Measurements from ENCODE around the gene BCAN. TPM values are rescaled to one million over a fixed set of nuclear protein-coding genes. Genes with fewer than 3 reads are reported as not detected.
A peak's percentile ranks its signal among the peaks of the same experiment; 100 is the strongest.

The BCAN gene
- total RNA-seq, 4 donors from 2014 or later: not detected

- no peak for TF ChIP-seq CTCF (IDR thresholded peaks at IDR 0.05)
- H3K27ac ChIP-seq: peak overlapping the region in 3 of 4 donors; percentile 74 to 85 (median 80)
- WGBS, 2 donors: 13 to 28% methylated on average over 5 of the region's 5 CpGs
- H3K4me1 ChIP-seq: peaks cover 0 to 15% (median 0%) of the 10 kb centered on the region in 3 donors
- H3K36me3 ChIP-seq: no peaks in the 10 kb centered on the region
- peak overlapping the region in 1 of 4 donors; percentile 26 for H3K4me3 ChIP-seq
- no peak for DNase-seq
- peaks cover 0 to 79% (median 0%) of the 10 kb centered on the region in 4 donors for H3K27me3 ChIP-seq
- H3K9me3 ChIP-seq: no peaks in the 10 kb centered on the region
- intact Hi-C loops (cut with DNase I): loop anchor here (10.0 kb wide), 1 partner anchor 232 kb away; no protein-coding TSS in a partner anchor
Measured at GRCh38 chr1:156616463-156616862, 25.5 kb upstream of the BCAN start.

GRCh38 chr1:156618853-156619581, 22.9 kb upstream of the BCAN start, which contains the start of gene HAPLN2:
TSS of gene HAPLN2 (plus strand) at chr1:156619415. CDS start at chr1:156623491, 4,076 bp downstream.
- no peaks in the 10 kb centered on the region for H3K36me3 ChIP-seq
- peaks cover 4 to 88% (median 8%) of the 10 kb centered on the region in 4 donors for H3K27me3 ChIP-seq
- H3K27ac ChIP-seq: no peak within 1 kb of the TSS
- no peak for DNase-seq
- intact Hi-C loops (cut with DNase I): loop anchor here (10.0 kb wide), 1 partner anchor 234 kb away; no protein-coding TSS in a partner anchor
- 9 to 10% methylated on average over 6 to 7 of the region's 7 CpGs for WGBS, 2 donors
- TF ChIP-seq CTCF (IDR thresholded peaks at IDR 0.05): peak in 3 of 6 experiments; percentile 12 to 27 (median 17)
- TF ChIP-seq POLR2A (IDR thresholded peaks at IDR 0.05): no peak
- peaks cover 4 to 20% (median 5%) of the 10 kb centered on the region in 3 donors for H3K4me1 ChIP-seq
- H3K4me3 ChIP-seq: no peak within 1 kb of the TSS
- no peaks in the 10 kb centered on the region for H3K9me3 ChIP-seq

DNA sequence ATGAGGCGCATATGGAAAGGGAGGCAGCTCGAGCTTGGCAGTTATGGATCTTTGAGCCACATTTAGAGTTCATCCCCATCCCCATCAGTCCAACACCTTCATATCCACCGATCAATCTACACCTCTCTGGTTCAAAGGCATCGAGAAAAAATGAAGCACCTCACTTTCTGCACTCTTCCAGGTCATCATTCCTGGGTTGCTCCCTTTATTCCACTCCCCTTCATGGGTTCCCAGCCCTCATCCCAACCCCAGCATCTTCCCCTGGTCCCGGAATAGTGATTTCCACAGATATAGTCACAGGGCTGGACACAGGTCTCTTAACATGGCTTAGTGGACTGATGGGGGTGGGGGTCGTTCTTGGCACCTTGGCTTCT, 22.3 kb upstream of the BCAN start:
- peaks cover 9 to 26% (median 10%) of the 10 kb centered on the region in 3 donors for H3K4me1 ChIP-seq
- H3K27me3 ChIP-seq: peaks cover 6 to 94% (median 13%) of the 10 kb centered on the region in 4 donors
- intact Hi-C loops (cut with DNase I): loop anchor here (10.0 kb wide), 1 partner anchor 235 kb away; no protein-coding TSS in a partner anchor
- H3K9me3 ChIP-seq: no peaks in the 10 kb centered on the region
- DNase-seq: no peak
- TF ChIP-seq POLR2A (IDR thresholded peaks at IDR 0.05): no peak
- TF ChIP-seq CTCF (IDR thresholded peaks at IDR 0.05): no peak
- WGBS, 2 donors: 18 to 29% methylated on average over 4 to 6 of the region's 6 CpGs
- H3K4me3 ChIP-seq: no peak overlapping the region
- no peak overlapping the region for H3K27ac ChIP-seq
- no peaks in the 10 kb centered on the region for H3K36me3 ChIP-seq

DNA sequence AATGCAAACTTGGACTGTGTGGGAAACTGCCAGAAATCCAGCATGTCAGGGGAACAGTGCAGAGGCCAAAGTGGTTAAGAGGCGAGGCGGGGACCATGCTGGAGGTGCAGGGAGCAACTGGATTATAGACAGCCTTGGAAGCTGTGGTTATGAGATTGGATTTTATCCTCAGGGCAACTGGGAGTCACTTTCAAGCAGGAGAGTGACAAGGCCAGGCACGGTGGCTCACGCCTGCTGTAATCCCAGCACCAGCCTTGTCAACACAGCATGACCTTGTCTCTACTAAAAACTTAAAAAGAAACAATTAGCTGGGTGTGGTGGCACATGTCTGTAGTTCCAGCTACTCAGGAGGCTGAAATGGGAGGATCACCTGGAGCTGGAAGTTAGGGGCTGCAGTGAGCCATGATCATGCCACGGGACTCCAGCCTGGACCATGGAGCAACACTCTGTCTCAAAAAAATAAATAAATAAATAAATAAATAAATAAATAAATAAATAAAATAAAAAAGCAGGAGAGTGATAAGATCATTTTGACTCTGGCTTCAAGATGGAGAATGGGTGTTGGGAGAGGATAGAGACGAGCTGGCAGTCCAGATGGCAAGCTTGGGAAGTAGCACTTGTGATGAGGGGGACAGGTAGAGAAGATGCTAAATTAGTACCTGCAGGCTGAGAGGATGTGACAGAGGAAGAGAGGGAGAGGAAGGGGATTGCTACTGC, 19.2 kb upstream of the BCAN start:
- no peaks in the 10 kb centered on the region for H3K9me3 ChIP-seq
- peaks cover 13 to 98% (median 27%) of the 10 kb centered on the region in 4 donors for H3K27me3 ChIP-seq
- no peak for TF ChIP-seq CTCF (IDR thresholded peaks at IDR 0.05)
- no peak for DNase-seq
- no peaks in the 10 kb centered on the region for H3K36me3 ChIP-seq
- peaks cover 21 to 26% (median 24%) of the 10 kb centered on the region in 3 donors for H3K4me1 ChIP-seq
- no peak overlapping the region for H3K27ac ChIP-seq
- WGBS, 2 donors: 54 to 59% methylated on average over 5 to 6 of the region's 6 CpGs
- no peak overlapping the region for H3K4me3 ChIP-seq
- intact Hi-C loops (cut with DNase I): no loop called here
